ENCODE data around the gene SYTL3.
"Not testable (repeated sequence)": the region's sequence is repeated elsewhere in the genome, so short reads cannot be mapped to it uniquely, and the experiment has no call there.

SYTL3 gene

DNA sequence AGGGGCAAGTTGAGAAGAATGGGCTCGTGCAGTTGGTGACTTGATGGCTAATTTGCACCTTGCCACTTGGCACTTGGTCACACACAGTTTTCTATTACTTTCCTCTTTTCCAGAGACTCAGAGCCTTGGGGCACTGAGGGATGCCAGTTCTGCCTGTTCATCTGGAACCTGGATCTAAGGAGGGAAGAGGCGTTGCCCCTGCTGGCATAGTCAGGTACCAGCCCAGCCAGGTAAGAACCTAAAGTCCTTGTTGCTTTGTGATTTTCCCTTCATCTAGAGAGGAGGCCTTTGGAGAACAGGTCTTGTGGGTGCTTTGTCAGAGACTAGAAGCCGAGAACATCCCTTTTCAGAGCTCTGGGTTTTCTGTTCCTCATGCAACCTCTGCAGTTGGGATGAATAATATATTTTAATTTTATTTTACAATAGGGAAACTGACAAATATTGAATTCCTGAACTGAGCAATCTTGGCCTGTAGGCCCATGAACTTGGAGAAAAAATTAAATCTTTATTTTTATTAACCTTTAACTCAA lies 11.4 kb downstream of the SYTL3 start:
- in situ Hi-C loops (cut with MboI; ENCODE audit: low sequenced_read_pairs) = no loop called here

DNA sequence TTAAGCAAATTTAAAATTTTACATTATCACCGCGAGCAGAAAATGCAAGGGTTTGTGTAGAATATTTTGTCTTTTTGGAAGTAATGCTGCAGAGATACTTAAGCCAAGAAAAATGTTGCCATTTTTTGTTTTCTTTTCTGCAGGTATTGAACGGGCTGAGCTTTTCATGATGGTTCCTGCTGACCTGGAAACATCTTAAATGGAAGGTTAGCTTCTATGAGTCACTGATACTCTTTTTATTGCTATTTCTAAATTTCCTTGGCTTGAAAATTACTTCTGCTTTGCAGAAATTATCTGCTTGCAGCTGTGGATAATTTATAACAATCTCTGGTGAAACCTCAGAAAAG lies 12.7 kb downstream of the SYTL3 start:
- in situ Hi-C loops (cut with MboI; ENCODE audit: low sequenced_read_pairs) = no loop called here

GRCh38 chr6:158662954-158663624 lies 13.2 kb downstream of the SYTL3 start:
- in situ Hi-C loops (cut with MboI; ENCODE audit: low sequenced_read_pairs) = no loop called here

- in situ Hi-C loops (cut with MboI; ENCODE audit: low sequenced_read_pairs) = no loop called here
These were observed 13.8 kb downstream of the SYTL3 start for GRCh38 chr6:158663625-158664165.

GRCh38 chr6:158665332-158665731 lies 15.5 kb downstream of the SYTL3 start:
- in situ Hi-C loops (cut with MboI; ENCODE audit: low sequenced_read_pairs) = no loop called here

- in situ Hi-C loops (cut with MboI; ENCODE audit: low sequenced_read_pairs) = no loop called here
These were observed 16.9 kb downstream of the SYTL3 start for GRCh38 chr6:158666628-158667359.

DNA sequence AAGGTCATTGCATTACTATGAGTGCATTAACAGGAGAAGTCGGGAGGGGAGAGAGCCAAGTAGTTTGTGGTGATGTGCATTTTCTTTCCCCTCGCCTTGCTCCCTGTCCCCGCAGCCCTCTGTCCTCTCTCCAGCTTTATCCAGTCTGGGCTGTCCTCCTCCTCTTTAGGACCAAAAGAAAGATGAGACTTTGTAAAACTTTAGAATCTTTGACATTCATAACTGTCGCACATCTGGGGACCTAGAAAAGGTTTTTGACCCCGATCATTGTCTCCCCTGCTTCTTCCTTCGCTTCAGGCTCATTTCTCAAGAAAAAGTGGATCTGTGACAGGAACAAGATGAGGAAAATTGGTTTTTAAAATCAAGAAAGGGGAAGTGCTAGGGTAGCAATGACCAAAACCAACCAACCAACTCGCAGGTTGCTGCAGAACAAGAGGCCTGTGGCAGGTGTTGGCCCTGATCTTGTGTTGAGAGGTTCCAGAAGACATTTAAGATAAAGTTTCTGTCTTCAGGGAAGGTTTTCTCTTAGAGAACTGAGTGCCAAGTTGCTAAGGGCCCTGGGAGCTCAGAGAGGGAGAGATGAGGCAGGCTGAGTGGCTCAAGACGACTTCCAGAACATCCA lies 17.6 kb downstream of the SYTL3 start:
- in situ Hi-C loops (cut with MboI; ENCODE audit: low sequenced_read_pairs) = no loop called here

- in situ Hi-C loops (cut with MboI; ENCODE audit: low sequenced_read_pairs) = no loop called here
These were observed 18.9 kb downstream of the SYTL3 start for GRCh38 chr6:158668707-158669103.

GRCh38 chr6:158669145-158670035 lies 19.5 kb downstream of the SYTL3 start:
- in situ Hi-C loops (cut with MboI; ENCODE audit: low sequenced_read_pairs) = no loop called here

DNA sequence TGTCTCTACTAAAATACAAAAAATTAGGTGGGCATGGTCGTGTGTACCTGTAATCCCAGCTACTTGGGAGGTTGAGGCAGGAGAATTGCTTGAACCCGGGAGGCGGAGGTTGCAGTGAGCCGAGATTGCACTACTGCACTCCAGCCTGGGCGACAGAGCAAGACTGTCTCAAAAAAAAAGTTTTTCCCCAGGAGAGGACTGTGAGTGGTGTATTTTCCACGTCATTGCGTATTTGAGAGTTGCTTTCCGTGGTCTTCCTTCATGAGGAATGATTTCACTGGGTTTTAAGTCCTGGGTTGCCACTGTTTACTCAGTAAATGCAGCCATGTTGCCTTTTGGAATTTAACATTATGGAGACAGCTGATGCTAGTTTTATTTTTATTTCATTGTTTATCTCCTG lies 22.3 kb downstream of the SYTL3 start:
- in situ Hi-C loops (cut with MboI; ENCODE audit: low sequenced_read_pairs) = not testable (repeated sequence)

DNA sequence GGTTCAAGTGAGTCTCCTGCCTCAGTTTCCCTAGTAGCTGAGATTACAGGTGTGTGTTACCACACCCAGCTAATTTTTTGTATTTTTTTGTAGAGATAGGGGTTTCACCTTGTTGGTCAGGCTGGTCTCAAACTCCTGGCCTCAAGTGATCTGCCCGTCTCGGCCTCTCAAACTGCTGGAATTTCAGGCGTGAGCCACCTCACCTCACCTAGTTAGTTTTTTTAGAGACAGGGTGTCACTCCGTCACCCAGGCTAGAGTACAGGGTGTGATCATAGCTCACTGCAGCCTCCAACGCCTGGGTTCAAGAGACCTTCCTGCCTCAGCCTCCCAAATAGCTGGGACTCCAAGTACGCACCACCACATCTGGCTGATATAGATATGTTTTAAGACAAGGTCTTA lies 22.9 kb downstream of the SYTL3 start:
- in situ Hi-C loops (cut with MboI; ENCODE audit: low sequenced_read_pairs) = no loop called here

GRCh38 chr6:158674342-158675131 lies 24.7 kb downstream of the SYTL3 start:
- in situ Hi-C loops (cut with MboI; ENCODE audit: low sequenced_read_pairs) = no loop called here

- in situ Hi-C loops (cut with MboI; ENCODE audit: low sequenced_read_pairs) = not testable (repeated sequence)
These were observed 27.2 kb downstream of the SYTL3 start for GRCh38 chr6:158677094-158677493.

DNA sequence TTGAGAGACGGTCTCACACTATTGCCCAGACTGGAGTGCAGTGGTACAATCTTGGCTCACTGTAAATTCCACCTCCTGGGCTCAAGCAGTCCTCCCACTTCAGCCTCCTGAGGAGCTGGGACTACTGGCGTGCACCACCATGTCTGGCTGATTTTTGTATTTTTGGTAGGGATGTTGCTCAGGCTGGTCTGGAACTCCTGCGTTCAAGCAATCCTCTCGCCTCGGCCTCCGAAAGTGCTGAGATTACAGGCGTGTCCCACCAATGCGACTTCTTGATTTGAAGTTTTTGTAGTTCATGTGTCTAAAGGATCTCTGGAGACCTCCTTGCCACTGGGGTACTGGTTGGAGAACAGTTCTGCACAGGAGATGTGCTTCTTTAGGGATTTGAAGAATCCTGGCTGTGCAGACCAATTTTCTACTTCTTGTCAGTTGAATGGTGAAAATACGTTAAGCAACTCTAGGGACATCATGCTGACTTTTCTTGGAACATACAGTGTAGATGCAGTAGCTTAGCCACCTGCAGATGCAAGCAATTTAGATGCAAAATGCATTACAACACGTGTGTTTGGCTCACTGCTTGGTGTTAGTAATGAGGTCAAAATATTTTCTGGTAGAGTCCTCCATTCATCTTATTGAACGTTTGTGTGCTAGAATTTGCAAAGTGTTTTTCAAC lies 28.2 kb downstream of the SYTL3 start:
- in situ Hi-C loops (cut with MboI; ENCODE audit: low sequenced_read_pairs) = no loop called here

DNA sequence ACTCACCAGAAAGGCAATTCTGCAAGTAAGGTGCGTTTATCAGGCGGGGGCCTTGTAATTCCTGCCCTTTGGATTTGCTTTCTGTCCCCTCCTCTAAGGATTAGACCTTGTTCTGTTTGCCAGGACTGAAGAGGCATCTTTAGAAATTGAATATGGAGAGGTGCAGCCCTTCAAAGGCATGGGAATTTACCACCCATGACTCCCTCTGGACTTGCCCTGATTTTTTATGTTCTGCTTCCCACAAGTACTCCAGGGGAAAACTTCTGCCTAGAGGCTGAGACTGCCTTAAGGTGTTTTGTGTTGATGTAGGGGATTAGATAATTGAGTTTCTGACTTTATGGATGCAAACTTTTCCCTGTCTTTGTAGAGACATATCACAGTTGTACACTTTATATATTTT lies 30.2 kb downstream of the SYTL3 start:
- in situ Hi-C loops (cut with MboI; ENCODE audit: low sequenced_read_pairs) = no loop called here

DNA sequence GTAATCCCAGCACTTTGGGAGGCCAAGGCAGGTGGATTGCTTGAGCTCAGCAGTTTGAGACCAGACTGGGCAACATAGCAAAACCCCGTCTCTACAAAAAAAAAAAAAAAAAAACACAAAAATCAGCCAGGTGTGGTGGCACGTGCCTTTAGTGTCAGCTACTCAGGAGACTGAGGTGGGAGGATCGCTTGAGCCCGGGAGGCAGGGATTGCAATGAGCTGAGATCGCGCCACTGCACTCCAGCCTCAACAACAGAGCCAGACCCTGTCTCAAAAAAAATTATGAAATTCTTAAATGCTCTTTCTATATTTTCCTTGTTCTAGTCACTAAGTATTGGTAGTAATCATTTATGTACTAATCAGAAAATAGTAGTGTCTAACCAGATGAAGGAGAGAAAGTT lies 30.6 kb downstream of the SYTL3 start:
- in situ Hi-C loops (cut with MboI; ENCODE audit: low sequenced_read_pairs) = no loop called here

DNA sequence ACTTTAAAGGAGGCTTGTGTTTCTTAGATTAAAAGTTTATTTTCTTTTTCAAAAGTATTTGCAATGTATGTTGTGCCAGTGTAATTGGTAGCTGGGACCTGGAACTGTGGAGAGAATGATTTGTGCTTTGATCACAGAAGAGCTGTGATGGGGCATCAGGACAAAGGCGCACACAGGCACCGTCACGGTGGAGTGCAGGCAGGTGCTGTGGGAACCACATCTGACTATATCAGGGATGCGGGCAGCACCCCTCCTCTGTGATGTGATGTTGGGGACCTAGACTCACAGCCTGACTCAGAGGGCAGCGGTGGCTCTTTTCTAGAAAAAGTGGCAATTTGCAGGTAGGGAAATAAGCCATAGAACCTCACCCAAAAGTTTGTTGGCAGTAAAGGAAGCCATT lies 34.5 kb downstream of the SYTL3 start:
- in situ Hi-C loops (cut with MboI; ENCODE audit: low sequenced_read_pairs) = no loop called here

- in situ Hi-C loops (cut with MboI; ENCODE audit: low sequenced_read_pairs) = no loop called here
These were observed 35.0 kb downstream of the SYTL3 start for GRCh38 chr6:158684745-158685324.

GRCh38 chr6:158686311-158686710 lies 36.5 kb downstream of the SYTL3 start:
- in situ Hi-C loops (cut with MboI; ENCODE audit: low sequenced_read_pairs) = no loop called here
